Lung (tissue), 12 donors: ENCODE data around the gene NAXD. TPM values are rescaled to one million over a fixed set of nuclear protein-coding genes. Genes with fewer than 3 reads are reported as not detected.

Experiments used
- ATAC-seq: fragments of 200-7000 bp; cut with Tn5 transposase; one replicate; pipeline ENCODE4 v1.9.1; 2020; ENCODE audit warnings: moderate number of reproducible peaks; ENCODE audit not compliant: insufficient read depth, low FRiP score
- DNase-seq, 3 donors: peaks; one replicate each; pipeline ENCODE4 v3.0.0-alpha.2; 2013 to 2017
- H3K27ac ChIP-seq, 2 donors: one replicate each; pipeline ENCODE4 v1.5.1; 2013; ENCODE audit warnings: mild to moderate bottlenecking in 2 of 2, moderate library complexity in 2 of 2, control low read depth in 1 of 2, inconsistent platforms in 1 of 2, low read depth in 1 of 2, low read length in 1 of 2
- H3K27me3 ChIP-seq, 3 donors: one replicate each; pipeline ENCODE4 v1.5.1; 2013; ENCODE audit warnings: low read length in 2 of 3; ENCODE audit not compliant: control insufficient read depth in 3 of 3, insufficient read depth in 3 of 3
- H3K36me3 ChIP-seq, 4 donors: one replicate each; pipeline ENCODE4 v1.5.1; 2013; ENCODE audit warnings: low read length in 4 of 4, mild to moderate bottlenecking in 1 of 4, moderate library complexity in 1 of 4; ENCODE audit not compliant: control insufficient read depth in 4 of 4, insufficient read depth in 4 of 4
- H3K4me1 ChIP-seq, 5 donors: one replicate each; pipeline ENCODE4 v1.5.1; 2013; ENCODE audit warnings: low read length in 5 of 5, mild to moderate bottlenecking in 2 of 5, moderate library complexity in 1 of 5; ENCODE audit not compliant: control insufficient read depth in 5 of 5, insufficient read depth in 5 of 5
- H3K4me3 ChIP-seq: one replicate; pipeline ENCODE4 v1.5.1; 2013; ENCODE audit warnings: mild to moderate bottlenecking, control low read depth, moderate library complexity
- H3K9ac ChIP-seq, 2 donors: one replicate each; pipeline ENCODE4 v1.5.1; 2013; ENCODE audit warnings: low read length in 2 of 2, control low read depth in 1 of 2; ENCODE audit not compliant: insufficient read depth in 1 of 2
- H3K9me3 ChIP-seq, 4 donors: one replicate each; pipeline ENCODE4 v1.5.1; 2013; ENCODE audit warnings: low read length in 3 of 4, mild to moderate bottlenecking in 1 of 4, moderate library complexity in 1 of 4; ENCODE audit not compliant: control insufficient read depth in 4 of 4, insufficient read depth in 3 of 4
- WGBS, 2 donors: extraction: QIAGEN DNeasy Blood & Tissue Kit; methylation state at CpG; one replicate each; pipeline ENCODE4 v1.1.7; 2013; 5-methylcytosine and 5-hydroxymethylcytosine counted together
- polyA plus RNA-seq, 2 donors: library from polyadenylated mRNA; stranded (reverse); fragments of 200-250 nt; gene quantifications; one replicate each; pipeline ENCODE4 v1.2.1, GENCODE V29; 2013
- total RNA-seq, 2 donors: library from RNA; depleted of rRNA in 1 of 2; stranded (reverse); fragments of >200 nt in 1 of 2; gene quantifications; one replicate each; pipeline ENCODE4 v1.2.1, GENCODE V29; 2014 to 2021
- TF ChIP-seq, protein P1 (sequence below): IDR thresholded peaks from 2 replicates; pipeline ENCODE4 v1.5.1; 2012; ENCODE audit warnings: mild to moderate bottlenecking; ENCODE audit errors: control extremely low read depth, extremely low read depth
- donor health status: control.
- donor health status: control.
- donor health status: Bipolar disorder and iron deficiency.
- donor health status: healthy.
- donor health status: DM: yes; HTN: yes; CAD: no.

NAXD gene
- total and polyA plus RNA-seq, 4 donors, result 24.1 to 28.9 (median 28.6) TPM

DNA sequence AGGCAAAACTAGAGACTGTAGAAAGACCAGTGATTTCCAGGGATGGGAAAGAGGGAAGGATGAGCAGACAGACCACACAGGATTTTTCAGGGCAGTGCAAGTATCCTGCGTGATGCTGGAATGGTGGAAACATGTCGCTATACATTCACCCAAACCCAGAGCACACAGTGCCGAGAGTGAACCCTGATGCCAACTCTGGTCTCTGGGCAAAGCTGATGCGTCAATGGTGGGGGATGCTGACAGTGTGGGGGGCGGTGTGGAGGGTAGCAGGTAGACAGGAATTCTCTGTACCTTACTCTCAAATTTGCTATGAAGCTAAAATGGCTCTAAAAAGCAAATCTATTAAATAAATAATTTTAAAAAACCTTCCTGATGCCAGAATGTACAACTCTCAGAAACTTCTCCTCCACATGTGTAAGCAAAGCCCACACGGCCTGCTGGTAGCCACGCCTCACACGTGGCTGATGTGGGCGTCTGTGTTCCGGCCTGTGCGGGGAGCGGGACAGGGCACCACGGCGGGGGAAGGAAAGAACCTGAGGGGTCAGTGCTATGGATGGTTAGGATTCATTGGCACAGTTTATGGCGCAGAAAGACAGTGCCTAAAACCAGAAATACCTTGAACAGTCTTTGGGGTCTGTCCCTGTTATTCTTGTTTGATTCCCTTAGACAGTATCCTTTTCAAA is 66.7 kb downstream of the NAXD start:
- peaks cover 0 to 8% (median 0%) of the 10 kb centered on the region in 5 donors for H3K4me1 ChIP-seq
- H3K36me3 ChIP-seq, result peaks cover 17 to 54% (median 30%) of the 10 kb centered on the region in 4 donors
- ATAC-seq, result no peak
- no peak overlapping the region for H3K4me3 ChIP-seq
- DNase-seq, result no peak
- H3K9me3 ChIP-seq, result no peaks in the 10 kb centered on the region
- WGBS, 2 donors, result 86 to 90% methylated on average over 15 of the region's 15 CpGs
- no peaks in the 10 kb centered on the region for H3K27me3 ChIP-seq
- H3K27ac ChIP-seq, result no peak overlapping the region
- H3K9ac ChIP-seq, result no peak overlapping the region
- TF ChIP-seq, protein P1, sequence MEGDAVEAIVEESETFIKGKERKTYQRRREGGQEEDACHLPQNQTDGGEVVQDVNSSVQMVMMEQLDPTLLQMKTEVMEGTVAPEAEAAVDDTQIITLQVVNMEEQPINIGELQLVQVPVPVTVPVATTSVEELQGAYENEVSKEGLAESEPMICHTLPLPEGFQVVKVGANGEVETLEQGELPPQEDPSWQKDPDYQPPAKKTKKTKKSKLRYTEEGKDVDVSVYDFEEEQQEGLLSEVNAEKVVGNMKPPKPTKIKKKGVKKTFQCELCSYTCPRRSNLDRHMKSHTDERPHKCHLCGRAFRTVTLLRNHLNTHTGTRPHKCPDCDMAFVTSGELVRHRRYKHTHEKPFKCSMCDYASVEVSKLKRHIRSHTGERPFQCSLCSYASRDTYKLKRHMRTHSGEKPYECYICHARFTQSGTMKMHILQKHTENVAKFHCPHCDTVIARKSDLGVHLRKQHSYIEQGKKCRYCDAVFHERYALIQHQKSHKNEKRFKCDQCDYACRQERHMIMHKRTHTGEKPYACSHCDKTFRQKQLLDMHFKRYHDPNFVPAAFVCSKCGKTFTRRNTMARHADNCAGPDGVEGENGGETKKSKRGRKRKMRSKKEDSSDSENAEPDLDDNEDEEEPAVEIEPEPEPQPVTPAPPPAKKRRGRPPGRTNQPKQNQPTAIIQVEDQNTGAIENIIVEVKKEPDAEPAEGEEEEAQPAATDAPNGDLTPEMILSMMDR, result no peak

DNA sequence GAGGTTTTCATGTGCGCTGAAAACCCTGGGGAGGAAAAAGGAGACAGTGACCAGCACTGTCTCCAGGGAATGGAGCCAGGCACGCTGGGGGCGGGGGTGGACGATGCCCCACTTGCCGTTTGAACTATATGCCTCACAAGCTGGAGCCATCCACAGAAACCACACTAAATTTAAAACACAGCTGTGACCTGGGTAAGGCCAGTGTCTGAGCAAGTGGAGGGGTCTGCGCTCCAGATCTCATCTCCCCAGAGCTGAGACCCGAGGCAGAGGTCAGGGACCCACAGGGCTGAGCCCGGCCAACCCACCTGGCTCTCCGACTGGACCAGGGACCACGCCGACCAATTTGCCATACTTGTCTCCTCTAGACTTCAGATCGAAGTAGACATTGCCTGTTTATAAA is 67.4 kb downstream of the NAXD start:
- no peak overlapping the region for H3K4me3 ChIP-seq
- 92 to 95% methylated on average over 12 of the region's 12 CpGs for WGBS, 2 donors
- H3K9ac ChIP-seq, result no peak overlapping the region
- H3K4me1 ChIP-seq, result peaks cover 0 to 8% (median 0%) of the 10 kb centered on the region in 5 donors
- TF ChIP-seq, protein P1, result no peak
- H3K27me3 ChIP-seq, result no peaks in the 10 kb centered on the region
- no peak for DNase-seq
- H3K36me3 ChIP-seq, result peaks cover 19 to 54% (median 32%) of the 10 kb centered on the region in 4 donors
- no peak overlapping the region for H3K27ac ChIP-seq
- no peaks in the 10 kb centered on the region for H3K9me3 ChIP-seq
- no peak for ATAC-seq

DNA sequence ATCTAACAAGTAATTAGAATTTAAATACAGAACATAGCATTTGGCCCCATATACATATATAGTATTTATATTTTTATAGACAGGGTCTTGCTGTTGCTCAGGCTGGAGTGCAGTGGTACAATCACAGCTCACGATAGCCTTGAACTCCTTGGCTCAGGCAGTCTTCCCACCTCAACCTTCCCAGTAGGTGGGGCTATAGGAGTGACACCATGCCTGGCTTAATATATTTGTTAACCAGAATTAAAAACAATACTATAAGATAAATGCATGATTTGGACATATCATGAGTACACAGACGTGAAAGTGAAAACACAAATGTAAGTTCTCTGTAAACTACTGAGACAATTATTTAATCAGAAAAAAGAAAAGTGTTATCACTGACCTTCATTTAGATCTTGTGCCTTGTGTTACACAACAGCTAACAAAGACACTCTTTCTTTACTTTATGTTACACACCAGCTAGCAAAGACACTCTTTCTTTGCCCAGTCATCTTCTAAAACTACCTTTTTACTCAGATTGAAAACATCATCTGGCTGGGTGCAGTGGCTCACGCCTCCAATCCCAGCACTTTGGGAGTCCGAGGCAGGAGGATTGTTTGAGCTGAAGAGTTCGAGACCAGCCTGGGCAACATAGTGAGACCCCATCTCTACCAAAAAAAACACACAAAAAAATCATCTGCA is 68.0 kb downstream of the NAXD start:
- H3K4me1 ChIP-seq, result peaks cover 0 to 8% (median 0%) of the 10 kb centered on the region in 5 donors
- no peaks in the 10 kb centered on the region for H3K27me3 ChIP-seq
- no peak overlapping the region for H3K4me3 ChIP-seq
- TF ChIP-seq, protein P1, result no peak
- H3K9ac ChIP-seq, result no peak overlapping the region
- DNase-seq (no peak), ATAC-seq (no peak)
- 85 to 88% methylated on average over 5 of the region's 5 CpGs for WGBS, 2 donors
- no peak overlapping the region for H3K27ac ChIP-seq
- H3K9me3 ChIP-seq, result no peaks in the 10 kb centered on the region
- H3K36me3 ChIP-seq, result peaks cover 18 to 50% (median 30%) of the 10 kb centered on the region in 4 donors
